A673 (cell line): ENCODE results near the gene ASH1L. TPM values are rescaled to one million over a fixed set of nuclear protein-coding genes. Genes with fewer than 3 reads are reported as not detected.

Source experiments
- BruUV-seq: library from RNA; stranded (reverse); fragments of 400-500 nt; replicated peaks from 2 replicates; lab custom pipeline; 2021; lab: Mats Ljungman, UMichigan
- CTCF ChIA-PET: fragments of 300-600 bp; sonication (Branson Sonifier 250); formaldehyde crosslinking; loops from one replicate; lab custom pipeline; 2022; ENCODE audit warnings: antibody characterized with exemption; lab: Charles Lee
- POLR2A ChIA-PET: fragments of 300-600 bp; sonication (Branson Sonifier 250); formaldehyde crosslinking; loops from one replicate; lab custom pipeline; 2022; ENCODE audit warnings: antibody characterized with exemption; ENCODE audit not compliant: low non-redundant PET; lab: Charles Lee
- DNase-seq: peaks from one replicate; pipeline ENCODE4 v3.0.0-alpha.2; 2015; ENCODE audit warnings: low spot score
- H3K27ac ChIP-seq: fragments of 200-600 bp; sonication (generic); 2 replicates; pipeline ENCODE4 v1.5.1; 2016; ENCODE audit warnings: mixed run types, low read depth, mild to moderate bottlenecking, mixed read lengths, antibody characterized with exemption, low read length; ENCODE audit not compliant: poor library complexity, severe bottlenecking
- H3K27me3 ChIP-seq: fragments of 200-600 bp; sonication (generic); replicated peaks from 2 replicates; pipeline ENCODE4 v1.6.1; 2017; ENCODE audit warnings: mixed run types, low read depth, mild to moderate bottlenecking, mixed read lengths, antibody characterized with exemption, low read length; ENCODE audit not compliant: insufficient read depth, poor library complexity
- H3K36me3 ChIP-seq: fragments of 200-600 bp; sonication (generic); 2 replicates; pipeline ENCODE4 v1.6.1; 2016; ENCODE audit warnings: mixed run types, mild to moderate bottlenecking, mixed read lengths, antibody characterized with exemption, low read length; ENCODE audit not compliant: insufficient read depth, poor library complexity, severe bottlenecking
- H3K4me1 ChIP-seq: fragments of 200-600 bp; sonication (generic); 2 replicates; pipeline ENCODE4 v1.6.1; 2017; ENCODE audit warnings: mixed run types, mild to moderate bottlenecking, mixed read lengths, antibody characterized with exemption, low read length; ENCODE audit not compliant: insufficient read depth, poor library complexity, severe bottlenecking
- H3K4me3 ChIP-seq: fragments of 200-600 bp; sonication (generic); 2 replicates; pipeline ENCODE4 v1.5.1; 2016; ENCODE audit warnings: low read depth, mixed run types, mild to moderate bottlenecking, mixed read lengths, low read length; ENCODE audit not compliant: poor library complexity, severe bottlenecking
- H3K9me3 ChIP-seq: fragments of 200-600 bp; sonication (generic); 2 replicates; pipeline ENCODE4 v1.6.1; 2016; ENCODE audit warnings: mixed run types, low read depth, mild to moderate bottlenecking, mixed read lengths, antibody characterized with exemption, low read length; ENCODE audit not compliant: poor library complexity, severe bottlenecking
- EZH2 ChIP-seq: fragments of 200-600 bp; sonication (generic); IDR thresholded peaks from 2 replicates; pipeline ENCODE4 v1.6.1; 2017; ENCODE audit warnings: borderline replicate concordance, low read depth, mild to moderate bottlenecking, mixed read lengths, antibody characterized with exemption, low read length; ENCODE audit not compliant: poor library complexity, severe bottlenecking
- intact Hi-C: fragments of 100-400 bp; cut with micrococcal nuclease; formaldehyde crosslinking; loops from one replicate; pipeline ENCODE4 v1.10.0; 2022; ENCODE audit not compliant: unreplicated experiment
- total RNA-seq: library from RNA; stranded (reverse); gene quantifications from 2 replicates; pipeline ENCODE4 v1.2.3, GENCODE V29; 2021
- TF ChIP-seq, protein P1 (sequence below): fragments of 300-800, 200-600 bp; sonication (generic); conservative IDR thresholded peaks from 2 replicates; pipeline ENCODE4 v1.5.1; 2017; ENCODE audit warnings: low read depth, mild to moderate bottlenecking, antibody characterized with exemption, low read length, moderate library complexity, mixed read lengths

The ASH1L gene
- total RNA-seq, 1 experiment from 2014 or later = 49.6 TPM

DNA sequence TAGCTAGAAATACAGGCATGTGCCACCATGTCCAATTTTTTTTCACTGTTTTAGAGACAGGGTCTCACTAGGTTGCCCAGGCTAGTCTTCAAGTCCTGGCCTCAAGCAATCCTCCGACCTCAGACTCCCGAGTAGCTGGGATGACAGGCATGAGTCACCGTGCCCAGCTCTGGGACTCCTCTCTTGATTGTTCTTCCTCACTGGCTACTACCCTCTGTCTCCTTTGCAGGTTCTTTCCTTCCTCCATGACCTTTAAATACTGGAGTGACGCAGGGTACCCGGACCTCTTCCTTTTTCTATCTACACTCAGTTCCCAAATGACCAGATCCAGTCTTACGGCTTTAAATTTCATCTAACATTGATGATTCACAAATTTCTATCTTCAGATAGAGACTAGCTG is 34.9 kb downstream of the ASH1L start:
- no peak for DNase-seq
- ChIA-PET CTCF (no interaction called here), POLR2A (no interaction called here)
- H3K27me3 ChIP-seq = no peaks in the 10 kb centered on the region
- H3K9me3 ChIP-seq = no peaks in the 10 kb centered on the region
- BruUV-seq = no TSS peak
- H3K36me3 ChIP-seq = no peaks in the 10 kb centered on the region
- no peak overlapping the region for H3K4me3 ChIP-seq
- no peak overlapping the region for H3K27ac ChIP-seq
- H3K4me1 ChIP-seq = no peaks in the 10 kb centered on the region
- intact Hi-C loops = no loop called here
- no peak for TF ChIP-seq EZH2
- TF ChIP-seq, protein P1, sequence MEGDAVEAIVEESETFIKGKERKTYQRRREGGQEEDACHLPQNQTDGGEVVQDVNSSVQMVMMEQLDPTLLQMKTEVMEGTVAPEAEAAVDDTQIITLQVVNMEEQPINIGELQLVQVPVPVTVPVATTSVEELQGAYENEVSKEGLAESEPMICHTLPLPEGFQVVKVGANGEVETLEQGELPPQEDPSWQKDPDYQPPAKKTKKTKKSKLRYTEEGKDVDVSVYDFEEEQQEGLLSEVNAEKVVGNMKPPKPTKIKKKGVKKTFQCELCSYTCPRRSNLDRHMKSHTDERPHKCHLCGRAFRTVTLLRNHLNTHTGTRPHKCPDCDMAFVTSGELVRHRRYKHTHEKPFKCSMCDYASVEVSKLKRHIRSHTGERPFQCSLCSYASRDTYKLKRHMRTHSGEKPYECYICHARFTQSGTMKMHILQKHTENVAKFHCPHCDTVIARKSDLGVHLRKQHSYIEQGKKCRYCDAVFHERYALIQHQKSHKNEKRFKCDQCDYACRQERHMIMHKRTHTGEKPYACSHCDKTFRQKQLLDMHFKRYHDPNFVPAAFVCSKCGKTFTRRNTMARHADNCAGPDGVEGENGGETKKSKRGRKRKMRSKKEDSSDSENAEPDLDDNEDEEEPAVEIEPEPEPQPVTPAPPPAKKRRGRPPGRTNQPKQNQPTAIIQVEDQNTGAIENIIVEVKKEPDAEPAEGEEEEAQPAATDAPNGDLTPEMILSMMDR = no peak

DNA sequence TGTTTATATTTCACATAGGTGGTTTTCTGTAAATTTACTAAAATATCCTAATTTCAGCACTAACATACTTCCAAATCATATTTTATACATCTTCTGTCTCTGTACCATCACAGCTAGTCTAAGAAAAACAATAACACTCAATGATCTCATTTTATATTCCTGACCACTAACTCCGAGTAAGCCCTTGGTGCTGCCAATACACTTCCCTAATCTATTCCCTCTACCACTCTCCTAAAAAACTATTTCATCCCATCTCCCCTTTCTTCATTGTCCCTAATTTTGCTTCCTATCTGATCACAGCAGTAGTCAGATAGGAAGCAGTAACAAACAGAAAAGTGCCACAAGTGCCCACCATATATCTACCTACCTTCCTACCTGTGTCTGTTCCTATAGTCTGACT is 36.2 kb downstream of the ASH1L start:
- Histone ChIP-seq H3K27me3 (no peaks in the 10 kb centered on the region), H3K27ac (no peak overlapping the region), H3K36me3 (no peaks in the 10 kb centered on the region), H3K4me3 (no peak overlapping the region), H3K4me1 (no peaks in the 10 kb centered on the region), H3K9me3 (no peaks in the 10 kb centered on the region)
- TF ChIP-seq, protein P1 = no peak
- no peak for TF ChIP-seq EZH2
- ChIA-PET CTCF (no interaction called here), POLR2A (no interaction called here)
- intact Hi-C loops = no loop called here
- no peak for DNase-seq
- BruUV-seq = no TSS peak

DNA sequence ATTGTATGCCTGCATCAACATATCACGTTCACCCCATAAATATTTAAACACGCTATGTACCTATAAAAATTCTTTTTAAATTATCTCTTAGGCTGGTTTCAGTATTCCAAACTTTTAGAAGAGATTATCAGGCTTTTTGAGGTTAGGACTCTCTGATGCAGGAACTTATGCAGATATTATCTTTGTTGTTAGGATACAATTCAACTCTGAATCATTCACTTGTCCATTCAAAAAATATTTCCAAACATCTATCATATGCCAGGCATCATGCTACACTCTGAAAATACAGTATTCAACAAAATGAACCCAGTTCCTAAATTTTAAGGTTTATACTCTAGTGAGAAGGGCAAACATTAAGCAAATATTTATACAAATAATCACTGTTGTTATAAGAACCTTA is 40.5 kb downstream of the ASH1L start:
- Histone ChIP-seq H3K9me3 (no peaks in the 10 kb centered on the region), H3K4me1 (no peaks in the 10 kb centered on the region), H3K27ac (no peak overlapping the region), H3K4me3 (no peak overlapping the region), H3K27me3 (no peaks in the 10 kb centered on the region), H3K36me3 (peaks cover 4% of the 10 kb centered on the region)
- no peak for TF ChIP-seq EZH2
- TF ChIP-seq, protein P1 = no peak
- POLR2A ChIA-PET = no interaction called here
- intact Hi-C loops = no loop called here
- CTCF ChIA-PET = no interaction called here
- no peak for DNase-seq
- BruUV-seq = no TSS peak
